HK-2 (cell line): Measurements from ENCODE around the gene SND1.

ENCODE experiments used
- DNase-seq: peaks from one replicate; pipeline ENCODE4 v3.0.0-alpha.2; 2018; ENCODE audit not compliant: unreplicated experiment

SND1 gene

DNA sequence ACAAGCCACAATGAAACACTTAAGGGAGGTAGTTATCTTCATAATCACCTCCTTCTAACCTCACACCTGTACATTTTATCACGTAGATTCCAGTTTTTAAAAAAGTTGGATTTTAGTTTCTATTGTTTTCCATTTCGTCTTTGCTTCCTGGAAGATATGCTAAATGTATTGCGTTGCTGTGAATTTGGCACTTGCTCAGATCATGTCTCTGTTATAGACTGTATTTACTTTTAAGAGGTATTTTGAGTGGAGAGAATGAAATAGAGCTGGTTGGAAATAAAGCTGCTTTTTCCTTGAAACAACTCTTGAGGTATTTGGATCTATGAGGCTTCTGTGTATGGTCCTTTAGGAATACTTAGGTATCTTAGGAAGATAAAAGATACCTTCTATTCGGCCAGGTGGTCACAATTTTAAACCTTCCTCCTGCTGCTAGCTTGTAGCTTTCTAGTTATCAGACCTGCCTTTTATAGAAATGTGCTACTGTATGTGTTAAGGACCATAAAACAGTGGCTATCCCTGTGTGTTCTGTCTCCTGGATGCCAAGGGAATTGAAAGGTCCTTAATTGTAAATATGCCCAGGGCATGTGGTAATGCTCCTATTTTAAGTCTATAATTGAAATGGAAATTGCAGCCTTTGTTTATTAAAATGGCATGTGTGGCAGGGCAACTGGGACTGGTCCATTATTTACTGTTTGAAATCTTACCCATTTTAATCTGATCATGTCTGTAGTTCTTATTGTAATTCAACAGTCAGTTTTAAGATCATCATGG, 147.7 kb downstream of the SND1 start:
- no peak for DNase-seq

DNA sequence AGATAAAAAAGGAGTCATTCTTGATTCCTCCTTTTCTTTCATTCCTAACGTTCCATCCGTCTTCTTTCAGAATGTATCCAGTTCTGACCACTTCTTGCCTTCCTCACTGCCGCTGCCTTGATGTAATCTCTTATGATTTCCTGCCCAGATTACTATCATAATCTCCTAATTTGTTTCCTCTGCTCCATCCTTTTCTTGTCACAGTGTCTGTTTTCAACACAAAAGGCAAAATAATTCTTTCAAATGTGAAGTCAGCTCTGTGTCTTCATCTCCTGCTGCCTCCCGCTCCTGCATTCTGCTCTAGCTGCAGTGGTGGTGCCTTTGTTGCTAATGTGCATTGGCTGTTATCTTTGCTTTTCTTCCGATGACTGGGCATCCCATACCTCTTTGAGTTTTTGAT, 150.9 kb downstream of the SND1 start:
- no peak for DNase-seq

DNA sequence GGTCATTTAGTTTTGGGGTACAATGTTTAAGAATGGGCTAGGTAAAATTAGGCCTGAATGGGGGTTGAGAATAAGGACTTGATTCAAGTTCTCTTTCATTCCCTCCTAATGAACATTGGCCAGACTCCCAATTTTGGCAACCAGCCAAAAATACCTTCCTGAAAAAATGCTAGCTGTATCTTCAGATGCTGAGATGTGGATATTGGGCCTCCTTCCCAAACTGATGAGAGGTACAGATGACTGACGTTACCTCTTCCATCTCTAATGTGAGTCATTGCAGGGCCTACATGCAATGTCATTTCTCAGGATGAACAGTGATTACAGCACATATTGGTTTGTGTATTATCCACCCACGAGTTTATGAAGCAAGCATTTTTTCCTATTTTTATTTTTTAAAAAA, 151.6 kb downstream of the SND1 start:
- no peak for DNase-seq

DNA sequence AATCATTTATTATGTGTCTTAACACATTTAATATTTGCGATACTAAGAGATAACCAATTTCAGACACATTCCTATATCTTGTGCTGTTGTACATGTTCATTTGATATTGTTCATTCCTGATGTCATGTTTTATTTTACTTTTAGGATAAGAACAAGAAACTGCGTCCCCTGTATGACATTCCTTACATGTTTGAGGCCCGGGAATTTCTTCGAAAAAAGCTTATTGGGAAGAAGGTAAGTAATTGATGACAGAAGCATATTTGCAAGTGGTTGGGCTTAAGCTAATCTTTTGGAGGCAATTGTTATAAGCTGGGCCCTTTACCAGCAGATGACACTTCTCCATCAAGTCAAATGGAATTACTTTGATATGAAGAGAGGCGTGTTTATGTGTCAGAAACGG, 155.3 kb downstream of the SND1 start:
- no peak for DNase-seq

DNA sequence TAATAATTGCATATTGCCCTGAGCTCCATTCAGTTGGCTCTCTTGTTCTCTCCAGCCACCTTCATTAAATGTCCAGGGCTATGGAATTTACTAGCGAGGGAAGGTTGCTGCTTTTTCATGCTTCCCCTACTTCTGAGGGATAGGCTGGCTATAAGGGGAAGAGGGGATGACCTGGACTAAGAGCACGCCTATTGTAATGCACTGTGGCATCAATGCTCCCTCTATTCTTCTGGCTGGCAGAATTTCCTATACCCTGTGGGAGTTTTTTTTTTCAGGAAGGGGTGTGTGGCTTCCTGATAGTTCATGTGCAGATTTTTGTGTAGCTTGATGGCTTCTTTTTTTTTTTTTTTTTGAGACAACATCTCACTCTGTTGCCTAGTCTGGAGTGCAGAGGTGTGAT, 155.8 kb downstream of the SND1 start:
- DNase-seq, result no peak

DNA sequence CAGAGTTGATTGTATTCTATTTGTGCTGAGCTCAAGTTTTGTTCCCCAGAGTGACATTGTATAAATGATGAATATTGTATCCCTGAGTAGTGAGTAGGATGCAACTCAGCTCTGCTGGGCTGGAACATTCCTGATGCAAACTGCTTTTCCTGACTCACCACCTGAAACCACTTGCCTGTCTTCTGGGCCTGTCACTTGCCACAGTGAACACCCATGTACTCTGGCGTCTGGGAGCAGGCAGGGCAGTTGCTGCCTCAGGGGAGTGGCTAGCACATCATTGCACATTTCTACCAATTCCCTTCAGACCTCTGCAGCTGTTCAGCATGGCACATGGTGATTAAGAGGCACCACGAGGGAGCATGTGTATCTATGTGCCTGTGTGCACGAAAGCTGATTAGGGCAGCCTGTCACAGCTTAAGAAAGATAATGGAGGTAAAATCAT, 157.3 kb downstream of the SND1 start:
- peak; percentile 48 for DNase-seq

DNA sequence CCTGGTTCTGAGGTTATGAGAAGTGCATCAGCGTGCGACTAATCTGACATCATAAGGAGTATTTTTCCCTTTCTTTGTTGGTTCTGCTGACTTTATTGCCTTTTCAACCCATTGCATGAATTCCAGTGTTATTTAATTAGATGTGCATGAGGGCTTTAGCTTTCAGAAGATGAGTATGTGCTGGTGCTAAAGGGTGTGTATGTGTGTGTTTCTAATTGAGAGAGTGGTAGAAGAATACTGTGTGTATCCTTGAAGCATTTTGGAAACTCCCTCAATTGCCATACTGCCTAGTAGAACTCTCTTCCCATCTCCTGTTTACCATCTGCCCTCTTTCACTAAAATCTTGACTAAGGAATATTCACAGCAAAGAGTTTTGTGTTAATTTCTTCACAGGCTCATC, 158.1 kb downstream of the SND1 start:
- no peak for DNase-seq

DNA sequence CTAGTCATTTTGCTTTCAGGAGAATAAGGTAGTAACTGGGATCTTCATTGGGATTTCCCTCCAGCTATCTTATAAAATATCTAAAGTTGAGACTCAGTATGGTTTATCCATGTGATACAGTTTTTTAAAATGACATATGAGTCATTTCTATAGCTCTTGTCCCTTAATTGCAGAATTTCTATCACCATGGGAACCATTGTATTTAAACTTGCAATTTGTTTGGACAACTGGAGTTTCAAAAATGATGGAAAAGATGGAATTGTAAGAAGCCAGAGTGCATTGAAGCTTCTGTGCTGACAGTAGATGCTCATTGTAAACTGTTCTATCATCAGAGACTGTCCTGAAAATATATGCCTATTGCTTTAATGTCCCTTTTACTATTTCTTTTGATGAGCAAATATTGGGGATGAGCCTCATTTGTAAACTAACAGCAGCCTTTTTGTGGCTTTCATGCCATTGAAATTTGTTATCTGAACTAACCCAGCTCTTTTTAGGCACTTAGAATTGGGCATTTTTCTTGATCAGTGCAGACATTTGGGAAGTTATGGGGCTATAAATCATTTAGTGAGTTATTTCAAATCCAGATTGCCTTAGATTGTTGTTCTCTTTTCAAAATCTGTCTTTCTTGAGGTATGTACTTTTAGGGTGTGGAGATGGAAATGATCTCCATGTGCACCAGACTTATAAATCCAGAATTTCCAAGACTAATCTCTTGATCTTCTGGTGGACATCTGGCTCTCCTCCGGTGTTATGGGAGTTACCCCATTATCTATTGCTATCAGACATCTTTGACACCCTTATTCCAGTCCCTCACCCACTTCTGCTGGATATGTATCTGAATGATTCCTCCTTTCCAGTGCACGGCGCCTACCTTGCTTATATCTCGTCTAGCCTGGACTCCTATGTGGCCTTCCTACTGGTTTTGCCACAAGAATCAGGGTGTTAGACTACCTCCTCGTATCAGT, 159.0 kb downstream of the SND1 start:
- no peak for DNase-seq

DNA sequence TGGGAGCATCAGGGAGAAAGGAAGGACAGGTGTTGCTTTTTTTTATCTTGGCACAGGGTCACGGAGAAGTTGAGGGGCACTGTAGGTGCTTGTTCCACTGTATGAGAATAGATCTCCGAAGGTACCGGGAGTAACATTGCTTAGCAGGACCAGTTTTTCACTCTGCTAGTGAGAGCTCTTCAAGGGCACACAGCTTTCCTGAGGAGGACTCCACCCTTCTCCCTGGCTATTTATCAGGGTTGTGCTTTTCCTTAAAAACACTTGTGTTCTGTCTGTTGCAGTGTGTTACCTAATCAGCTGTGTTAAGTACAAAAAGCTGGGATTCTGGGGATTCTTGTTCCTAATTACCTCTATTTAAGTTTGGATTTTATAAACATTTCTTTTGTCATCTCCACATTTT, 160.5 kb downstream of the SND1 start:
- no peak for DNase-seq

- DNase-seq, result no peak
Measured at GRCh38 chr7:127813991-127814541, 162.1 kb downstream of the SND1 start.

DNA sequence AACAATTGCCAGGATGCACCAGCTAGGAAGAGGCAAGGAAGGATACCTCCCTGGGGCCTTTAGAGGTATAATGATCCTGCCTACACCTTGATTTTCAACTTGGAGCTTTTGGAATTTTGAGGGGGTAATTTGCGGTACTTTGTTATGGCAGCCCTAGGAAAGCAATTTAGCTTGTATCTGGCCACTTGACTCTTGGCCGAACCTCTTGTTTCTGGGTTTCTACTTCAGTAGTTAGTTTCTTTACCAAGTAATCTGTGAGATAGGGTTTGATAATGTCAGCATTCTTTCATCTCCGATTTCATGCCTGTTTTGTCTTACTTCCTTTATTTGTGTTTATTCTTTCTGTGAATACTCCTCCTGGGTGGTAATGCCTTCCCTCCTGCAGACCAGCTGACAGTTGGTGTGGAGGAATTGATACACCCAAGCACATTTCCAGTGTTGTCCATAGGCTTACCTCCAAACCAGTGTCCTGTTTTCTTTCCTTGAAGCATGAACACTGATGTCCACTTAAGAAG, 163.7 kb downstream of the SND1 start:
- no peak for DNase-seq

- DNase-seq, result no peak
Measured at GRCh38 chr7:127816354-127817190, 164.6 kb downstream of the SND1 start.

DNA sequence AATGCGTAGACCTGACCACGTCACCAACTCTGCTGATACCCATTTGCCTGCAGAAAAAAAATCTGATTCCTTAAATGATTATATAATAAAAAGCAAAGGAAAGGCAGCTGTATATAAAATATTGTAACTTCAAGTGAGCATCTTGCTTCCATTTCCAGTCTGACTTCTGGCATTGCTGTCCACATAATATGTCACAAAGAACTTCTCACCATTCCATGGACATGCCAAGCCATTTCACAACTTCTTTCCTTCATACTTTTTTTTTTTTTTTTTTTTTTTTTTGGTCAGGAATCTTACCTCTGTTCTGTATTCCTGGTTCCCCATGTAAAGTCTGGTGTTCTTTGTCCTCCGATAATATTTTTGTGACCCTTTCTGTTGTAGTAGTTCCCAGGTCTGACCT, 165.5 kb downstream of the SND1 start:
- DNase-seq, result no peak

DNA sequence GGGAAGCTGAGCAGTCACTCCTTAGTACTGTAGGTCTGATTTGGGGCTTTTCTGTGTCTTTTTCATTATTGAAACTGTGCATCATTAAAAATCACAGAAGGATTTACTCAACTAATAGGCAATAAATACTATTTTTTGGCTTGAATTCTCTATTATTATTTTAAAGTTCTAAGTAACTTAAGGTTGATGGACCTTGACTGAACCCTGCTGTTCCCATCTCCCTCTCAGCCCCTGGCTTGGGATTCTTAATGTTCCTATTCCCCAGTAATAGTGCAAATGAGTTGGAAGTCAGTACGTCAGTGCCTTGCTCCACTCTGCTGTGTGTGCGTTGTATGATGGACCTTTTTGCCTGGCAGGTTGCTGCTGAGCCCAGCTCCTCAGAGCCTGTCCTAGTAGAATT, 166.3 kb downstream of the SND1 start:
- DNase-seq, result no peak

GRCh38 chr7:127819975-127820731, 168.2 kb downstream of the SND1 start:
- no peak for DNase-seq

DNA sequence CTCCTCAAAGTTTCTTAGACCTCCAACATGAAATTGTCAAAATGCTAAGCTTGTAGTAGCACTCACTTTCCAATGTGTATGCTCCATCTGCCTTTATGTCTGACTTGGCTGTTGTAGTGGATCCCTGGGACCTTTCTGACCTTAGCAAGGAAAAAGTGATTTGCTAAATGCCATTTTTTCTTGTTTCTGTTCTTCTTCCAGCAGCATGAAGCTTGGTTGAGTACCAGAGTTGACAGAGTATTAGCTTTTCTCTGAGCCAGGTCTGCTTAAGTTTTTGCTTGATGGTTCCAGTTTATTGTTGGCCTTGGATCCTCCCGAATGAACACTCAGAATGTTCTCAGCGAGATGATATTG, 168.7 kb downstream of the SND1 start:
- no peak for DNase-seq

DNA sequence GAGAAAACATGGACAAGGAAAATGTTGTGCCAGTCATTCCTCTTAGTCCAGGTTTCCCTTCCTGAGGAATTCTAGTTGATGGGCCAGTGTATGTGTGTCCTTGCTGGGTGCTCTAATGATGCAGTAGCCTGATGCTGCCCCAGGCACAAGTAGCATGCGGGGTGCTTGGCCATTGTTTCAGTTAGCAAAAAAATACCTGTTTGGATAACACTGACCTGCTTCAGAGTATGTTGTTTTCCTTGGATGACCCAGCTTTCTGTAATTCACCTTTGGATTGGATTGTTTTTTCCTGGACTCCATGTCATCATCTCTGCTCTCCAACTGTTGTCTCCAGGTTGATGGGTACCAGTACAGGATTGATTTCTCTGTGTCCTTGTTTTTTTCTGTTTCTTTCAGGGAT, 169.2 kb downstream of the SND1 start:
- no peak for DNase-seq

- DNase-seq, result no peak
Measured at GRCh38 chr7:127822822-127823508, 171.0 kb downstream of the SND1 start.

DNA sequence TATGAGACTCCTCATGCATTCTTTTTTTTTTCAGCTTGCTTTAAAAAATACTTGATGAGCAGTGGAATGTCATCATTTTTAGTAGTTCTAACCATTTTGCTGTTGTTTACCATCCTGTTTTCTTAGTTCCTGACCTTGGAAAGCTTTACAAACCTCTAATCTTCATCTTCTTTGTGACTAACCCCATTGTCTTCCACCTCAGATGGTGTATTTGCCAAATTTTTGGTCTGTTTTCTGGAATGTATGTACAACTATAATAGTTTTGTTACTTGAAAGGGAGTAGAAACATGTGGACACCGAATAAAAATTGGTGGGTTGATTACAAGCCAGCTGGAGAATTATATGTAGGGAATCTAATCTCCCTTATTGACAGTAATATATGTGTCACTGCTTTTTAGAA, 172.7 kb downstream of the SND1 start:
- DNase-seq, result no peak

GRCh38 chr7:127828843-127829500, 177.0 kb downstream of the SND1 start:
- DNase-seq, result no peak
